ENCODE measurements around the gene TSPAN19. TPM values are rescaled to one million over a fixed set of nuclear protein-coding genes. Genes with fewer than 3 reads are reported as not detected.

The TSPAN19 gene
- total RNA-seq, 2 donors from 2014 or later: not detected

DNA sequence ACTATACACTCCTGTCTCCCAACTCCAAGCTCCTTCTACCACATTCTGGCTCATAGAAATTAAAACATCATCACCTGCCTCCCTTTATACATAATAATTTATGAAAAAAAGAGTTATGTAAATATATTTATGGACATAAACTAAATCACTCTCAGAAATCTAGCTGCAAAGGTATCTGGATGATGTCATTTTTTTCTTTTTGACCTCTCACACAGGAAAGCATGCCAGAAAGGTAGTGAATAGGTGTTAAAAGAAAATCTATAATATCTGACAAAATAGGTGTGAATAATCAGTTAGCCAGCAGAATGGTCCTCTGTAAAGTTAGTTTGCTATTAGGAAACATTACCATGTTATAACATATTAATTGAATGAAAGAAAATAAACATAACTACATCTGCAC lies 7.8 kb upstream of the TSPAN19 start:
- ATAC-seq: no peak
- no peaks in the 10 kb centered on the region for H3K27me3 ChIP-seq
- no peaks in the 10 kb centered on the region for H3K36me3 ChIP-seq (replicated peaks in 1 of 2; ENCODE audit: insufficient read depth in 1 of 2, low read depth in 2 of 2)
- H3K9me3 ChIP-seq: no peaks in the 10 kb centered on the region
- TF ChIP-seq POLR2A (IDR thresholded peaks at IDR 0.05): no peak
- TF ChIP-seq, protein P1, sequence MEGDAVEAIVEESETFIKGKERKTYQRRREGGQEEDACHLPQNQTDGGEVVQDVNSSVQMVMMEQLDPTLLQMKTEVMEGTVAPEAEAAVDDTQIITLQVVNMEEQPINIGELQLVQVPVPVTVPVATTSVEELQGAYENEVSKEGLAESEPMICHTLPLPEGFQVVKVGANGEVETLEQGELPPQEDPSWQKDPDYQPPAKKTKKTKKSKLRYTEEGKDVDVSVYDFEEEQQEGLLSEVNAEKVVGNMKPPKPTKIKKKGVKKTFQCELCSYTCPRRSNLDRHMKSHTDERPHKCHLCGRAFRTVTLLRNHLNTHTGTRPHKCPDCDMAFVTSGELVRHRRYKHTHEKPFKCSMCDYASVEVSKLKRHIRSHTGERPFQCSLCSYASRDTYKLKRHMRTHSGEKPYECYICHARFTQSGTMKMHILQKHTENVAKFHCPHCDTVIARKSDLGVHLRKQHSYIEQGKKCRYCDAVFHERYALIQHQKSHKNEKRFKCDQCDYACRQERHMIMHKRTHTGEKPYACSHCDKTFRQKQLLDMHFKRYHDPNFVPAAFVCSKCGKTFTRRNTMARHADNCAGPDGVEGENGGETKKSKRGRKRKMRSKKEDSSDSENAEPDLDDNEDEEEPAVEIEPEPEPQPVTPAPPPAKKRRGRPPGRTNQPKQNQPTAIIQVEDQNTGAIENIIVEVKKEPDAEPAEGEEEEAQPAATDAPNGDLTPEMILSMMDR (IDR thresholded peaks at IDR 0.05): no peak
- DNase-seq: no peak
- H3K27ac ChIP-seq: no peak overlapping the region
- no peak overlapping the region for H3K4me3 ChIP-seq
- H3K4me1 ChIP-seq: no peaks in the 10 kb centered on the region
- intact Hi-C loops (cut with DNase I): no loop called here

DNA sequence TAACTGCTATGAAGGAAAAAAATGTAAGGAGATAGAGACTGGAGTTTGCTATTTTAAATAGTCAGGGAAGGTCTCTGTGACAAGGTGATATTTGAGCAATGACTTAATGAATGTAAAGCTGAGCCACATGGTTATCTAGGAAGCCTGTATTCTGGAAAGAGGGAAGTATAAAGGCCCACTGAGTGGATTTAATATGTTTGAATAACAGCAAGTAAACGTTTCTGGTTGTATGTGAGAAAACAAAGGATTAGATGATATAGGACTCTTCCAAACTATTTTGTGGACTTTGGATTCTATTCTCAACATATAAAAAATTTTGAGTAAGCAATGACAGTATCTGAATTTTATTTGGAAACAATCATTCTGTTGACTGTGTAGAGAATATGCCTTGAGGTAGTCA lies 5.3 kb upstream of the TSPAN19 start:
- H3K4me3 ChIP-seq: no peak overlapping the region
- DNase-seq: no peak
- intact Hi-C loops (cut with DNase I): no loop called here

DNA sequence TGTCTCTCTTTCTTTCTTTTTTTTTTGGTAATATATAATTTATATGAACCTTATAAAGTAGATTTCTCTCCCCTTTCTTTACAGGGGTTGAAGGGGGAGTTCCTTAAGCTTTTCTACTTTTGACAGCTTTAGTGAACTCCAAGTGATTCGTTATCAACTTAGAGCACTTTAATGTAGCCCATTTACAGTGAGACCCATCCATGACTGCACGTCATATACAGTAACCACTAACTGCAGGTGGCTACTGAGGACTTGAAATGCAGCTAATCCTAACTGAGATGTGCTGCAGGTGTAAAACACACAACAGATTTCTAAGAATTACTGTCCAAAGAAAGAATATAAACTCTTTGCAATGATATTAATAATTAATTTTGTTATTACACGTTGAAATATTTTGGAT lies 656 bp upstream of the TSPAN19 start:
- WGBS, 2 donors: 6 to 8% methylated on average over 3 of the region's 3 CpGs
- no peak for ATAC-seq
- no peak for DNase-seq
- Histone ChIP-seq H3K27ac (no peak overlapping the region), H3K9me3 (no peaks in the 10 kb centered on the region), H3K36me3 (replicated peaks in 1 of 2; ENCODE audit: insufficient read depth in 1 of 2, low read depth in 2 of 2) (no peaks in the 10 kb centered on the region), H3K27me3 (no peaks in the 10 kb centered on the region), H3K4me3 (peak overlapping the region in 1 of 2 donors; percentile 41), H3K4me1 (no peaks in the 10 kb centered on the region)
- TF ChIP-seq POLR2A (IDR thresholded peaks at IDR 0.05): no peak
- TF ChIP-seq, protein P1 (IDR thresholded peaks at IDR 0.05): no peak
- intact Hi-C loops (cut with DNase I): no loop called here

More for the DNA sequence above, 5.3 kb upstream of the TSPAN19 start:
- TF ChIP-seq POLR2A (IDR thresholded peaks at IDR 0.05): no peak
- TF ChIP-seq, protein P1 (IDR thresholded peaks at IDR 0.05): no peak
- H3K27me3 ChIP-seq: no peaks in the 10 kb centered on the region
- no peaks in the 10 kb centered on the region for H3K4me1 ChIP-seq
- H3K36me3 ChIP-seq (replicated peaks in 1 of 2; ENCODE audit: insufficient read depth in 1 of 2, low read depth in 2 of 2): no peaks in the 10 kb centered on the region
- ATAC-seq: no peak
- H3K27ac ChIP-seq: no peak overlapping the region
- no peaks in the 10 kb centered on the region for H3K9me3 ChIP-seq
- WGBS, 2 donors: 11 to 22% methylated on average over 1 of the region's 1 CpG

DNA sequence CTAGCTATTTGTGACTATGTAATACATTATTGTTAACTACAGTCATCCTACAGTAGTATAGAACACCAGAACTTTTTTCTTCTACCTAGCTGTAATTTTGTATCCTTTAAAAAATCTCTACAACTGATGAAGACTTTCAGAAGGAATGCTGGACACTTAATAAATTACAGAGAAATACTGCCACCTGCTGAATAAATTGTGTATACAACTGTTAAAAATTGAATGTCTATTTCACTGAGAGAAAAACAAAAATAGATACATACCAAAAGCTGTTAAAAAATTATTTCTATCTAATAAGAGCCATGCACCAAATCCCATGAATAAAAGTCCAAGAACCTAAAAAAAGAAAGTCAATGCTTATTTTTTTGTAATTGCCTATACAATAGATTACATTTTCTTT lies 6.6 kb downstream of the TSPAN19 start:
- no peak overlapping the region for H3K27ac ChIP-seq
- intact Hi-C loops (cut with DNase I): loop anchor here (5.0 kb wide), 1 partner anchor 152 kb away; no protein-coding TSS in a partner anchor
- DNase-seq (no peak), ATAC-seq (no peak)
- H3K36me3 ChIP-seq (replicated peaks in 1 of 2; ENCODE audit: insufficient read depth in 1 of 2, low read depth in 2 of 2): no peaks in the 10 kb centered on the region
- H3K4me3 ChIP-seq: no peak overlapping the region
- H3K4me1 ChIP-seq: no peaks in the 10 kb centered on the region
- no peaks in the 10 kb centered on the region for H3K9me3 ChIP-seq
- no peaks in the 10 kb centered on the region for H3K27me3 ChIP-seq
- no peak for TF ChIP-seq POLR2A (IDR thresholded peaks at IDR 0.05)
- TF ChIP-seq, protein P1 (IDR thresholded peaks at IDR 0.05): peak; percentile 20 to 77 (median 68)

DNA sequence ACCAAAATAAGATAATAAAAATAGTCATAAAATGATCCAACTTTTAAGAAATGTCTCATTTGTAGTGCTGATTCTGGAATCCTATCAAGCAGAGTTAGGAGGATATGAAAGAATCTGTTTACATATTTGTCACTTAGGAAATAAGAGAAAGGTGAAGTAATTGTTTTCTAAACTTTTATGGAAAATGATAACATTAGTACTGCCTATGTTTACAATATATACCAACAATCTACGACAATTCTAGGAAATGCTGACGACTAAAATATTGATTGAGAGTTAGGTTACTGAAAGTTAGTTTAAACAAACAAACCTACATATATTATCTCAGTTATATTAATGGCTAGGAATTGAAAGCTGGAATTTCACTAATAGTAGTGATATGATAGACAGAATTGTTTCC lies 18.0 kb downstream of the TSPAN19 start:
- TF ChIP-seq, protein P1 (IDR thresholded peaks at IDR 0.05): no peak
- no peak for TF ChIP-seq POLR2A (IDR thresholded peaks at IDR 0.05)
- Histone ChIP-seq H3K4me3 (no peak overlapping the region), H3K27ac (no peak overlapping the region), H3K27me3 (no peaks in the 10 kb centered on the region), H3K4me1 (no peaks in the 10 kb centered on the region), H3K9me3 (no peaks in the 10 kb centered on the region), H3K36me3 (replicated peaks in 1 of 2; ENCODE audit: insufficient read depth in 1 of 2, low read depth in 2 of 2) (no peaks in the 10 kb centered on the region)
- DNase-seq (no peak), ATAC-seq (no peak)
- intact Hi-C loops (cut with DNase I): no loop called here
- WGBS, 2 donors: 9 to 14% methylated on average over 2 of the region's 2 CpGs
